Measurements from ENCODE around the gene CCKAR.

The CCKAR gene

GRCh38 chr4:26489101-26489985 lies 941 bp downstream of the CCKAR start:
- DNase-seq (ENCODE audit: low read depth): no peak

GRCh38 chr4:26485684-26486083 lies 4.6 kb downstream of the CCKAR start:
- no peak for DNase-seq (ENCODE audit: low read depth)

- no peak for DNase-seq (ENCODE audit: low read depth)
These were observed 5.8 kb downstream of the CCKAR start for GRCh38 chr4:26484516-26484915.

- peak; percentile 46 for DNase-seq (ENCODE audit: low read depth)
These were observed 6.2 kb downstream of the CCKAR start for GRCh38 chr4:26484032-26484515.

GRCh38 chr4:26482508-26483462 lies 7.5 kb downstream of the CCKAR start:
- DNase-seq (ENCODE audit: low read depth): no peak

- no peak for DNase-seq (ENCODE audit: low read depth)
These were observed 12.0 kb downstream of the CCKAR start for GRCh38 chr4:26478330-26478729.

GRCh38 chr4:26476545-26476944 lies 13.7 kb downstream of the CCKAR start:
- no peak for DNase-seq (ENCODE audit: low read depth)

GRCh38 chr4:26475716-26476115 lies 14.6 kb downstream of the CCKAR start:
- DNase-seq (ENCODE audit: low read depth): no peak

GRCh38 chr4:26474551-26474950 lies 15.7 kb downstream of the CCKAR start:
- DNase-seq (ENCODE audit: low read depth): no peak

GRCh38 chr4:26473893-26474292 lies 16.4 kb downstream of the CCKAR start:
- no peak for DNase-seq (ENCODE audit: low read depth)

- no peak for DNase-seq (ENCODE audit: low read depth)
These were observed 18.4 kb downstream of the CCKAR start for GRCh38 chr4:26471890-26472289.

- DNase-seq (ENCODE audit: low read depth): no peak
These were observed 21.3 kb downstream of the CCKAR start for GRCh38 chr4:26468977-26469376.

GRCh38 chr4:26468283-26468949 lies 21.9 kb downstream of the CCKAR start:
- no peak for DNase-seq (ENCODE audit: low read depth)

- no peak for DNase-seq (ENCODE audit: low read depth)
These were observed 22.6 kb downstream of the CCKAR start for GRCh38 chr4:26467724-26468123.

GRCh38 chr4:26466578-26467270 lies 23.6 kb downstream of the CCKAR start:
- no peak for DNase-seq (ENCODE audit: low read depth)

- no peak for DNase-seq (ENCODE audit: low read depth)
These were observed 25.7 kb downstream of the CCKAR start for GRCh38 chr4:26464420-26465095.

- no peak for DNase-seq (ENCODE audit: low read depth)
These were observed 26.9 kb downstream of the CCKAR start for GRCh38 chr4:26463386-26463785.

- no peak for DNase-seq (ENCODE audit: low read depth)
These were observed 27.4 kb downstream of the CCKAR start for GRCh38 chr4:26462874-26463273.

- no peak for DNase-seq (ENCODE audit: low read depth)
These were observed 30.3 kb downstream of the CCKAR start for GRCh38 chr4:26459756-26460530.

Measured in GM04504 (cell line).